Measurements from ENCODE around the gene UBE2Z.

DNA sequence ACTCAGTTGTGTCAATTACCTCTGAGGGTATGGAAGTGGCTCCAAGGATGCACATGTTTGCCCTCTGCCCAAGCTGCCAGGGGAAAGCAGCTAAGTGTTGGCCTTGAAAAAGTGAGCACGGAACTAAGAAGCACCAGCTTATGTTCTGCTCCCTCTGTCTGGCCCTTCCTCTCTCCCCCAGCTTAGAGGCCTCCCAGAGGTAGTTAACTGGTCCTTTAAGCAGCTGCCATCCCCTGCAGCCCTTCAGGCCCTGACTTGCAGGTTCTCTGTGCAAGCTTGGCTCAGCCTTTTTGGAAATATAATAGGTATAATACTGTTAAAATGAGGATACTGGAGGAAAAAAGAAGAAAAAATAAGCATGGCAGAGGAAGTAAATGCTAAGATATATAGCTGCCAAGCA, 7.0 kb upstream of the UBE2Z start:
- TF ChIP-seq, protein P1, sequence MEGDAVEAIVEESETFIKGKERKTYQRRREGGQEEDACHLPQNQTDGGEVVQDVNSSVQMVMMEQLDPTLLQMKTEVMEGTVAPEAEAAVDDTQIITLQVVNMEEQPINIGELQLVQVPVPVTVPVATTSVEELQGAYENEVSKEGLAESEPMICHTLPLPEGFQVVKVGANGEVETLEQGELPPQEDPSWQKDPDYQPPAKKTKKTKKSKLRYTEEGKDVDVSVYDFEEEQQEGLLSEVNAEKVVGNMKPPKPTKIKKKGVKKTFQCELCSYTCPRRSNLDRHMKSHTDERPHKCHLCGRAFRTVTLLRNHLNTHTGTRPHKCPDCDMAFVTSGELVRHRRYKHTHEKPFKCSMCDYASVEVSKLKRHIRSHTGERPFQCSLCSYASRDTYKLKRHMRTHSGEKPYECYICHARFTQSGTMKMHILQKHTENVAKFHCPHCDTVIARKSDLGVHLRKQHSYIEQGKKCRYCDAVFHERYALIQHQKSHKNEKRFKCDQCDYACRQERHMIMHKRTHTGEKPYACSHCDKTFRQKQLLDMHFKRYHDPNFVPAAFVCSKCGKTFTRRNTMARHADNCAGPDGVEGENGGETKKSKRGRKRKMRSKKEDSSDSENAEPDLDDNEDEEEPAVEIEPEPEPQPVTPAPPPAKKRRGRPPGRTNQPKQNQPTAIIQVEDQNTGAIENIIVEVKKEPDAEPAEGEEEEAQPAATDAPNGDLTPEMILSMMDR (optimal IDR thresholded peaks at IDR 0.05 in 1 of 3, IDR thresholded peaks at IDR 0.05 in 1 of 3, conservative IDR thresholded peaks at IDR 0.05 in 1 of 3; ENCODE audit: extremely low read depth in 1 of 3, insufficient read depth in 2 of 3, low read length in 3 of 3), result no peak
- TF ChIP-seq EZH2 (IDR thresholded peaks at IDR 0.05; ENCODE audit: low read length), result no peak
